ENCODE measurements around the gene VAPB.

Gene VAPB

GRCh38 chr20:58382096-58382495, 6.9 kb upstream of the VAPB start (continued):
- TF ChIP-seq ZNF510 (tag by site-specific recombination; IDR thresholded peaks at IDR 0.05; ENCODE audit: insufficient replicate concordance), result no peak
- TF ChIP-seq ZNF19 (tag by site-specific recombination; IDR thresholded peaks at IDR 0.05; ENCODE audit: low read depth), result no peak
- TF ChIP-seq ZNF624 (tag by site-specific recombination; IDR thresholded peaks at IDR 0.05), result no peak
- TF ChIP-seq ZBTB26 (tag by site-specific recombination; optimal IDR thresholded peaks at IDR 0.05), result no peak
- no peak for TF ChIP-seq ZNF146 (tag by site-specific recombination; IDR thresholded peaks at IDR 0.05)
- TF ChIP-seq ZNF518A (tag by site-specific recombination; conservative IDR thresholded peaks at IDR 0.05; ENCODE audit: low read depth), result no peak
- TF ChIP-seq ZNF138 (tag by site-specific recombination; IDR thresholded peaks at IDR 0.05; ENCODE audit: borderline replicate concordance), result no peak

- Histone ChIP-seq H3K27ac (ENCODE audit: extremely low read depth, low read depth, low read length) (no peak overlapping the region), H3K36me3 (ENCODE audit: control insufficient read depth in 2 of 2, insufficient read depth in 1 of 2, low read length in 2 of 2) (peaks cover 0 to 2% of the 10 kb centered on the region in 2 experiments; a peak in 1 of 3 replicates), H3K4me1 (ENCODE audit: control insufficient read depth, insufficient read depth, low read length) (no peaks in the 10 kb centered on the region), H3K9me3 (ENCODE audit: control insufficient read depth, insufficient read depth, low read depth, low read length) (no peaks in the 10 kb centered on the region), H3K4me3 (ENCODE audit: low read depth, low read length) (no peak overlapping the region)
- TF ChIP-seq ZNF555 (tag by site-specific recombination; conservative IDR thresholded peaks at IDR 0.05), result no peak
- no peak for TF ChIP-seq GLIS1 (tag by site-specific recombination; IDR thresholded peaks at IDR 0.05)
- TF ChIP-seq YY2 (tag by site-specific recombination; IDR thresholded peaks at IDR 0.05), result no peak
- no peak for TF ChIP-seq ZFHX2 (tag by site-specific recombination; conservative IDR thresholded peaks at IDR 0.05)
- TF ChIP-seq ZNF621 (tag by site-specific recombination; IDR thresholded peaks at IDR 0.05), result no peak
- no peak for TF ChIP-seq ZNF426 (tag by site-specific recombination; IDR thresholded peaks at IDR 0.05)
- TF ChIP-seq SETDB1 (IDR thresholded peaks at IDR 0.05; ENCODE audit: insufficient read length, low read length), result no peak
- TF ChIP-seq REPIN1 (tag by site-specific recombination; IDR thresholded peaks at IDR 0.05; ENCODE audit: low read depth), result no peak
- TF ChIP-seq PBX3 (CRISPR knock-in tag; IDR thresholded peaks at IDR 0.05), result no peak
- no peak for TF ChIP-seq WT1 (tag by site-specific recombination; IDR thresholded peaks at IDR 0.05)
- no peak for TF ChIP-seq SCRT1 (tag by site-specific recombination; IDR thresholded peaks at IDR 0.05; ENCODE audit: borderline replicate concordance)
- TF ChIP-seq ZNF610 (tag by site-specific recombination; IDR thresholded peaks at IDR 0.05; ENCODE audit: borderline replicate concordance), result no peak
- no peak for TF ChIP-seq ZBTB20 (tag by site-specific recombination; IDR thresholded peaks at IDR 0.05)
- TF ChIP-seq ZNF174 (tag by site-specific recombination; IDR thresholded peaks at IDR 0.05), result no peak
- TF ChIP-seq ZNF132 (tag by site-specific recombination; IDR thresholded peaks at IDR 0.05; ENCODE audit: borderline replicate concordance), result no peak
- no peak for TF ChIP-seq ZNF830 (tag by site-specific recombination; IDR thresholded peaks at IDR 0.05; ENCODE audit: low read depth)
- no peak for TF ChIP-seq OSR2 (tag by site-specific recombination; IDR thresholded peaks at IDR 0.05)
- TF ChIP-seq ZNF433 (tag by site-specific recombination; IDR thresholded peaks at IDR 0.05; ENCODE audit: low read depth), result no peak
- no peak for TF ChIP-seq ZNF776 (tag by site-specific recombination; IDR thresholded peaks at IDR 0.05; ENCODE audit: borderline replicate concordance)
- no peak for TF ChIP-seq ZNF121 (tag by site-specific recombination; IDR thresholded peaks at IDR 0.05)
- ChIA-PET POLR2A (no interaction called here), CTCF (no interaction called here)
Measured at GRCh38 chr20:58384821-58385220, 4.2 kb upstream of the VAPB start.

Measured in HEK293 (cell line).